Activated naive CD8-positive, alpha-beta T cell treated with anti-CD3 and anti-CD28 coated beads, Interleukin-2, amount 50 U/mL, for 16 hours (primary cell): Measurements from ENCODE around the gene TMEM91.

Experiments used
- DNase-seq: peaks from one replicate; pipeline ENCODE4 v3.0.0-alpha.2; 2020; ENCODE audit warnings: low read depth, low spot score

TMEM91 gene

GRCh38 chr19:41411100-41411967, 35.0 kb downstream of the TMEM91 start:
- DNase-seq: no peak

GRCh38 chr19:41411968-41412265, 35.6 kb downstream of the TMEM91 start:
- DNase-seq: no peak

- no peak for DNase-seq
Observed at GRCh38 chr19:41412953-41413352, 36.6 kb downstream of the TMEM91 start.

- no peak for DNase-seq
Observed at GRCh38 chr19:41413947-41414346, 37.6 kb downstream of the TMEM91 start.

GRCh38 chr19:41414461-41414860, 38.1 kb downstream of the TMEM91 start:
- DNase-seq: no peak

- no peak for DNase-seq
Observed at GRCh38 chr19:41415154-41415571, 38.8 kb downstream of the TMEM91 start.

- DNase-seq: no peak
Observed at GRCh38 chr19:41416194-41416674, 39.9 kb downstream of the TMEM91 start.

GRCh38 chr19:41420101-41420880, 44.0 kb downstream of the TMEM91 start:
- DNase-seq: no peak

- DNase-seq: no peak
Observed at GRCh38 chr19:41421314-41421713, 45.0 kb downstream of the TMEM91 start.

- no peak for DNase-seq
Observed at GRCh38 chr19:41421973-41422372, 45.6 kb downstream of the TMEM91 start.

- DNase-seq: no peak
Observed at GRCh38 chr19:41422456-41422855, 46.1 kb downstream of the TMEM91 start.

GRCh38 chr19:41422955-41423354, 46.6 kb downstream of the TMEM91 start:
- no peak for DNase-seq

GRCh38 chr19:41424335-41425173, 48.2 kb downstream of the TMEM91 start:
- DNase-seq: no peak

- DNase-seq: no peak
Observed at GRCh38 chr19:41425174-41426115, 49.1 kb downstream of the TMEM91 start.

- DNase-seq: no peak
Observed at GRCh38 chr19:41426116-41426841, 49.9 kb downstream of the TMEM91 start.

- DNase-seq: no peak
Observed at GRCh38 chr19:41426952-41427646, 50.8 kb downstream of the TMEM91 start, which contains the start of gene B3GNT8. Gene B3GNT8 (minus strand): TSS chr19:41427374. CDS start chr19:41426778, 596 bp downstream.

- no peak for DNase-seq
Observed at GRCh38 chr19:41427647-41428480, 51.5 kb downstream of the TMEM91 start.

GRCh38 chr19:41428481-41428859, 52.1 kb downstream of the TMEM91 start:
- no peak for DNase-seq
